ENCODE results near the gene DBH.

DNA sequence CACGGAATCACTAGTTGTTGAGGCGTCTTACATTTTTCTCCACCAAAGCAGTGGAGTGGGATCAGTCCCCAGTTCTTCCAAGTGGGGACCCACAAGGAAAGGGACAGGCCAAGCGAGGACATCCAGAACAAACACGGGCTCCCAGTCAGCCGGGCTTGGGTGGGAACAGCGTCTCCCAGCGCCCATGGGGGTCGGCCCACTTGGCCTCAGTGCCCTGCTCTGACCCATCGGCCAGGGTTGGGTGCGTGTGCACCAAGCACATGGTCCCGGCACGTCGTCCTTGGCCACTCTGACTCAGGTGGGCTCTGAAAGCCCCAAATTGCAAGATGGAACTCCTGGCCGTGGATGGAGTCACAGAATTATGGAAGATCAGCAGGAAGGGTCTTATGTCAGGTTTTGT lies 37.9 kb downstream of the DBH start:
- no peak for TF ChIP-seq CTCF (IDR thresholded peaks at IDR 0.05)
- TF ChIP-seq EP300 (IDR thresholded peaks at IDR 0.05), result no peak

Measured in stomach (tissue), 4 donors.